ENCODE results near the gene CCR9.
A peak's percentile ranks its signal among the peaks of the same experiment; 100 is the strongest.

The CCR9 gene

DNA sequence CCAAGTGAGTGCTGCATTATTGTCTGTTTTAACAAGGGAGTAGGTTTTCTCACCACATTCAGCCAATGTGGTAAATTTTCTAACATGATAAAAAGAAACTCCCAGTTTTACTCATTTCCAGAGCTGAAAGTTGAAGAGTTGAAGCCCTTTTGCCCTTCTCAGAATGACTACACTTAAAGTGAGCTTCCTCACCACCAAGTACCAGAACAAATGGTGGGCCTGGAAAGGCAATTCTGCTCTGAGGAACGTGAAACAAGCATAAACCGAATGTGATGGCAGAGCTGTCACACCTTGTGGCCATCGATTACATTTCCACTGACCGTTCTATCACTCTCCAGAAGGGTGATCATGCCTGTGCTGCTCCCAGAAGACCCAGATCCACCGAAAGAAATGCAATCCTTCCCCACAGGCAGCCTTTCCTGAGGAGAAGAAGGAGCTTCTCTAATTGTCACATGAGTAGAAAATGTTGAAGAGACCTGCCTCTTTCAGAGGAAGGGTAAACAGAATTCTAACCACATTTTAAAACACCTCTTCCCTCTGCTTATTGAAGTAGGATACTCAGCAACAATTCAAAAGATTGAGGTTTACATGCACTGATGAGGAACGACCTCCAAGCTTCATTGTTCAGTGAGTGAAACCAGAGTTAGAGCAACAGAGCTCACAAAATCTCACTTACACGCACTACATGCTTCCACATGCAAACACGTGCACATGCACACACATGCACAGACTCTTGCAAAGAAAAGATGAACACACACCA is 21.4 kb upstream of the CCR9 start:
- Histone ChIP-seq H3K36me3 (ENCODE audit: control insufficient read depth in 4 of 4, insufficient read depth in 4 of 4, low read length in 3 of 4) (no peaks in the 10 kb centered on the region), H3K4me1 (ENCODE audit: control extremely low read depth in 1 of 4, control insufficient read depth in 4 of 4, insufficient read depth in 4 of 4, low read length in 3 of 4) (peaks cover 5 to 27% (median 19%) of the 10 kb centered on the region in 4 experiments), H3K4me3 (ENCODE audit: control insufficient read depth in 1 of 7, extremely low read depth in 1 of 7, insufficient read depth in 4 of 7, low read depth in 2 of 7, low read length in 6 of 7) (no peak overlapping the region), H3K27me3 (replicated peaks in 2 of 5; ENCODE audit: control insufficient read depth in 4 of 5, insufficient read depth in 5 of 5, low read length in 4 of 5) (no peaks in the 10 kb centered on the region), H3K27ac (ENCODE audit: insufficient read depth in 1 of 2, low read depth in 1 of 2, low read length in 2 of 2, poor library complexity in 1 of 2, severe bottlenecking in 2 of 2) (no peak overlapping the region), H3K9me3 (ENCODE audit: control extremely low read depth in 1 of 5, control insufficient read depth in 4 of 5, insufficient read depth in 2 of 5, low read depth in 1 of 5, low read length in 4 of 5) (peaks cover 0 to 7% (median 0%) of the 10 kb centered on the region in 5 experiments)
- POLR2A ChIA-PET, result no interaction called here
- peak in 1 of 3 donors; percentile 19 for DNase-seq
- WGBS (ENCODE audit: insufficient coverage), result 80% methylated on average over 5 of the region's 8 CpGs
- CTCF ChIA-PET, result interaction anchor here (1.1 to 1.7 kb wide), 2 partner anchors 9 to 24 kb away, joined by 3 to 5 read pairs; no protein-coding TSS in a partner anchor

DNA sequence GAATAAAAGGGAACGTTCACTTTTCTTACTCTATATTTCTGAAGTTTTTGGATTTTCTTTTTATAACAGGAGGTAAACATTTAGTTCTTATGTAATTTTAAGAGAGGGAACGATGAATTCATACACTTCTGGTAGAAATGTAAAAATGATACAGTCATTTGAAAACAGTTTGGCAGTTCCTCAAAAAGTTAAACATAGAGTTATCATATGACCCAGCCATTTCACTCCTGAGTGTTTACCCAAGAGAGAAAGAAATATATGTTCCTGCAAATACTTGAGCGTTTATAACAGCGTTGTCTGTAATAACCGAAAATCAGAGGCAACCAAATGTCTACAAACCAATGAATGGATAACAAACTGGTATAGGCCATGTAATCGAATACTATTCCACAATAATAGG is 20.8 kb upstream of the CCR9 start:
- Histone ChIP-seq H3K4me1 (ENCODE audit: control extremely low read depth in 1 of 4, control insufficient read depth in 4 of 4, insufficient read depth in 4 of 4, low read length in 3 of 4) (peaks cover 5 to 34% (median 24%) of the 10 kb centered on the region in 4 experiments), H3K9me3 (ENCODE audit: control extremely low read depth in 1 of 5, control insufficient read depth in 4 of 5, insufficient read depth in 2 of 5, low read depth in 1 of 5, low read length in 4 of 5) (peaks cover 0 to 7% (median 0%) of the 10 kb centered on the region in 5 experiments), H3K27ac (ENCODE audit: insufficient read depth in 1 of 2, low read depth in 1 of 2, low read length in 2 of 2, poor library complexity in 1 of 2, severe bottlenecking in 2 of 2) (no peak overlapping the region), H3K36me3 (ENCODE audit: control insufficient read depth in 4 of 4, insufficient read depth in 4 of 4, low read length in 3 of 4) (no peaks in the 10 kb centered on the region), H3K4me3 (ENCODE audit: control insufficient read depth in 1 of 7, extremely low read depth in 1 of 7, insufficient read depth in 4 of 7, low read depth in 2 of 7, low read length in 6 of 7) (no peak overlapping the region), H3K27me3 (replicated peaks in 2 of 5; ENCODE audit: control insufficient read depth in 4 of 5, insufficient read depth in 5 of 5, low read length in 4 of 5) (no peaks in the 10 kb centered on the region)
- peak in 2 of 3 donors; percentile 32 to 58 for DNase-seq
- 0% methylated on average over 1 of the region's 6 CpGs for WGBS (ENCODE audit: insufficient coverage)
- CTCF ChIA-PET, result no interaction called here
- POLR2A ChIA-PET, result no interaction called here

DNA sequence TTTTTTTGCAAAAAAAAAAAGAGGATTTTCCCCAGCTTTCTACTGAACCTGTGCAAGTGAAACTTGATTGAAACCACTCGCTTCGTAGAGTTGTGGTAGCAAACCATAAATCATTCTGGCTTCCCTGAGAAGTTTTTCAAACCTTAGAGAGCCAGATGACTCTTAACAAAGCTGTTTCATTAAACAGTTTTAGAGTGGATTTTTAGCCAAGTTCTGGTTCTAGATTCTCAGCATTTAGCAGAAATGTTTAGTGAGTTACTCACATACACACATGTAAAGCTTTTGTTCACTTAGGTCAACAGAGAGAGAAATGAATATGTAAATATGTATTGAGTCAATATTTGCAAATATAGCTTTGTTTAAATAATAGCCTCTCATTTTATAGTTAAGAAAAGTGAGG is 18.1 kb upstream of the CCR9 start:
- Histone ChIP-seq H3K4me1 (ENCODE audit: control extremely low read depth in 1 of 4, control insufficient read depth in 4 of 4, insufficient read depth in 4 of 4, low read length in 3 of 4) (peaks cover 5 to 39% (median 28%) of the 10 kb centered on the region in 4 experiments), H3K4me3 (ENCODE audit: control insufficient read depth in 1 of 7, extremely low read depth in 1 of 7, insufficient read depth in 4 of 7, low read depth in 2 of 7, low read length in 6 of 7) (peak overlapping the region in 1 of 7 experiments; percentile 5), H3K9me3 (ENCODE audit: control extremely low read depth in 1 of 5, control insufficient read depth in 4 of 5, insufficient read depth in 2 of 5, low read depth in 1 of 5, low read length in 4 of 5) (peaks cover 0 to 5% (median 0%) of the 10 kb centered on the region in 5 experiments), H3K27me3 (replicated peaks in 2 of 5; ENCODE audit: control insufficient read depth in 4 of 5, insufficient read depth in 5 of 5, low read length in 4 of 5) (no peaks in the 10 kb centered on the region), H3K27ac (ENCODE audit: insufficient read depth in 1 of 2, low read depth in 1 of 2, low read length in 2 of 2, poor library complexity in 1 of 2, severe bottlenecking in 2 of 2) (no peak overlapping the region), H3K36me3 (ENCODE audit: control insufficient read depth in 4 of 4, insufficient read depth in 4 of 4, low read length in 3 of 4) (no peaks in the 10 kb centered on the region)
- CTCF ChIA-PET, result no interaction called here
- DNase-seq, result peak; percentile 51 to 88 (median 85)
- WGBS (ENCODE audit: insufficient coverage), result 0% methylated on average over 2 of the region's 2 CpGs
- POLR2A ChIA-PET, result interaction anchor here (0.6 to 1.4 kb wide), 2 partner anchors 26 to 525 kb away, joined by 3 to 5 read pairs; no protein-coding TSS in a partner anchor

DNA sequence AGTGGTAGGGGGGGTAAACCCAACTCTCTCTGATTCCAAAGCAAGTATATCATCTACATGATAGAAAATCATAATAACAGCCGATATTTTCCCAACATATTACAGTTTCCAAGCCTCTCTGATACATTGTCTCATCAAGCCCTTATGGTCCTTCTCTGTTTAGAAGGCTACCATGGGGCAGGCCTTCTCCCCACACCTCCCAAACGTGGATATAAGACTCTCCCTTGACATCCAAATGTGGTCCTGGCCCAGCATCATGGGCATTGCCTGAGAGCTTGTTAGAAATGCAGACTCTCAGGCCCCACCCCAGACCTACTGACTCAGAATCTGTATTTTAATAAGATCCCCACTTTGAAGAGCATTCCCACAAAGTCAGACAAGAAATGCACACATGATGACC is 17.7 kb upstream of the CCR9 start:
- H3K9me3 ChIP-seq (ENCODE audit: control extremely low read depth in 1 of 5, control insufficient read depth in 4 of 5, insufficient read depth in 2 of 5, low read depth in 1 of 5, low read length in 4 of 5), result peaks cover 0 to 5% (median under 1%) of the 10 kb centered on the region in 5 experiments
- ChIA-PET POLR2A (interaction anchor here (0.6 to 1.4 kb wide), 2 partner anchors 26 to 525 kb away, joined by 3 to 5 read pairs; no protein-coding TSS in a partner anchor), CTCF (no interaction called here)
- H3K4me3 ChIP-seq (ENCODE audit: control insufficient read depth in 1 of 7, extremely low read depth in 1 of 7, insufficient read depth in 4 of 7, low read depth in 2 of 7, low read length in 6 of 7), result peak overlapping the region in 1 of 7 experiments; percentile 5
- DNase-seq, result no peak
- WGBS (ENCODE audit: insufficient coverage), result 90% methylated on average over 2 of the region's 2 CpGs
- H3K36me3 ChIP-seq (ENCODE audit: control insufficient read depth in 4 of 4, insufficient read depth in 4 of 4, low read length in 3 of 4), result no peaks in the 10 kb centered on the region
- H3K27me3 ChIP-seq (replicated peaks in 2 of 5; ENCODE audit: control insufficient read depth in 4 of 5, insufficient read depth in 5 of 5, low read length in 4 of 5), result no peaks in the 10 kb centered on the region
- peaks cover 5 to 39% (median 28%) of the 10 kb centered on the region in 4 experiments for H3K4me1 ChIP-seq (ENCODE audit: control extremely low read depth in 1 of 4, control insufficient read depth in 4 of 4, insufficient read depth in 4 of 4, low read length in 3 of 4)
- no peak overlapping the region for H3K27ac ChIP-seq (ENCODE audit: insufficient read depth in 1 of 2, low read depth in 1 of 2, low read length in 2 of 2, poor library complexity in 1 of 2, severe bottlenecking in 2 of 2)

DNA sequence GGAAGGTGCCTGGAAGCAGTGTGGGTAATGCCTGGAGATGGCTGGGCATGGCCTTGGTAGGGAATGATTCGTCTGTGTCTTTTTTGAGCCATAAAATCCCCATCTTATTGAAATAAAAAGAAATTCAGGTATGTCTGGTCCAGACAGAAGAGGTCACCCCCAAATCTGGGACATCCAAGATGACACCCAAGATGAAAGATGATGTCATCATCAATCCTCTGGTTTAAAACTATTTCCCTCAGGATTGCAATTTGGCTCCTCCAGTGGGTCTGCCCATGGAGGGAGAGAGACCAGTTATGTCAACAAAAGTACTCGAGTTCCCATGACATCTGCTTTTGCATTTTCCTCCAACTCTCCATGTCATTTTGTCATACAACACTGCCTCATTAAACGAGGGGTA is 16.7 kb upstream of the CCR9 start:
- H3K4me1 ChIP-seq (ENCODE audit: control extremely low read depth in 1 of 4, control insufficient read depth in 4 of 4, insufficient read depth in 4 of 4, low read length in 3 of 4), result peaks cover 5 to 39% (median 29%) of the 10 kb centered on the region in 4 experiments
- no CpG with 5 or more reads among the region's 3 CpGs for WGBS (ENCODE audit: insufficient coverage)
- H3K27ac ChIP-seq (ENCODE audit: insufficient read depth in 1 of 2, low read depth in 1 of 2, low read length in 2 of 2, poor library complexity in 1 of 2, severe bottlenecking in 2 of 2), result no peak overlapping the region
- ChIA-PET CTCF (no interaction called here), POLR2A (interaction anchor here (0.7 to 0.9 kb wide), 2 partner anchors 26 to 27 kb away, joined by 3 read pairs; no protein-coding TSS in a partner anchor)
- H3K4me3 ChIP-seq (ENCODE audit: control insufficient read depth in 1 of 7, extremely low read depth in 1 of 7, insufficient read depth in 4 of 7, low read depth in 2 of 7, low read length in 6 of 7), result no peak overlapping the region
- no peaks in the 10 kb centered on the region for H3K27me3 ChIP-seq (replicated peaks in 2 of 5; ENCODE audit: control insufficient read depth in 4 of 5, insufficient read depth in 5 of 5, low read length in 4 of 5)
- H3K9me3 ChIP-seq (ENCODE audit: control extremely low read depth in 1 of 5, control insufficient read depth in 4 of 5, insufficient read depth in 2 of 5, low read depth in 1 of 5, low read length in 4 of 5), result peaks cover 0 to 6% (median 0%) of the 10 kb centered on the region in 5 experiments
- DNase-seq, result peak in 1 of 3 donors; percentile 36
- no peaks in the 10 kb centered on the region for H3K36me3 ChIP-seq (ENCODE audit: control insufficient read depth in 4 of 4, insufficient read depth in 4 of 4, low read length in 3 of 4)

DNA sequence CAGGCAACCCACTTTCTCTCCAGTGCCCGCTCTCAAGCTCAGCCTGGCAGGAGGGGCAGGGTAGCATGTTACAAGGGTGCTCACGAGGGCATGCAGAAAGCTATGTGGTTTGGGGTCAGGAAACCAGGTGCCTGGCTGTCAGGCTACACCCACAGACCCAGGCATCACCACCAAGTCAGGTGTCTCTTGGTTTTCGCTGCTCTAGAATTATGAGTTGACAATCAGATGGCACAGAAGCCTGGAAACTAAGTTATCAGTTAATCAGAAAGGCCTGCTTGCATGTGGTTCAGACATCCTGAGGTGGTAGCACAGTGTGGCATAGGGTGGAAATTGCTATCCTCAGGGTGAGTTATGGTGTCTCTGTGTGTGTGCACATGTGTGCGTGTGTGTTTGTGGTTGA is 16.2 kb upstream of the CCR9 start:
- Histone ChIP-seq H3K27ac (ENCODE audit: insufficient read depth in 1 of 2, low read depth in 1 of 2, low read length in 2 of 2, poor library complexity in 1 of 2, severe bottlenecking in 2 of 2) (no peak overlapping the region), H3K9me3 (ENCODE audit: control extremely low read depth in 1 of 5, control insufficient read depth in 4 of 5, insufficient read depth in 2 of 5, low read depth in 1 of 5, low read length in 4 of 5) (peaks cover 0 to 6% (median 0%) of the 10 kb centered on the region in 5 experiments), H3K4me3 (ENCODE audit: control insufficient read depth in 1 of 7, extremely low read depth in 1 of 7, insufficient read depth in 4 of 7, low read depth in 2 of 7, low read length in 6 of 7) (no peak overlapping the region), H3K36me3 (ENCODE audit: control insufficient read depth in 4 of 4, insufficient read depth in 4 of 4, low read length in 3 of 4) (no peaks in the 10 kb centered on the region), H3K27me3 (replicated peaks in 2 of 5; ENCODE audit: control insufficient read depth in 4 of 5, insufficient read depth in 5 of 5, low read length in 4 of 5) (no peaks in the 10 kb centered on the region), H3K4me1 (ENCODE audit: control extremely low read depth in 1 of 4, control insufficient read depth in 4 of 4, insufficient read depth in 4 of 4, low read length in 3 of 4) (peaks cover 5 to 39% (median 27%) of the 10 kb centered on the region in 4 experiments)
- DNase-seq, result peak; percentile 72 to 99 (median 95)
- POLR2A ChIA-PET, result interaction anchor here (0.7 to 0.9 kb wide), 2 partner anchors 26 to 28 kb away, joined by 3 read pairs; no protein-coding TSS in a partner anchor
- WGBS (ENCODE audit: insufficient coverage), result 18% methylated on average over 3 of the region's 4 CpGs
- CTCF ChIA-PET, result no interaction called here

DNA sequence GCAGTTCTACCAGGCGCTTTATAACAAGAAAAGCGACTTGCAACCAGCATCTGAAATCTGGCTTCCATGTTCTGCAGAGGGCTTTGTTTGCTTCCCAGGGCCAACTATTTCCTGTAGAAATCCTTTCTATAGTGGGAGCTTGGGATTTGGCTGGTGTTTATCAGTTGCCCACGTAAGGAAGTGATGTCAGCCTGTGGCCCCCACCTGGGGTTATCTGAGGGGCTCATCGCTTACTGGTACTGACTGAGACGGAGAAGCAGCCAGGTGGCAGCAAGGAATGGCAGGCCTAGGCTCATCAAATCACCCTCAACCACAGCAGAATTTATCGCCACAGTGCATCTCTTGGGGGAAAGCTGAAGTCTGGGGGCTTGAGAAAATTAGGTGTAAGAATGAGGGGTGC is 14.6 kb upstream of the CCR9 start:
- ChIA-PET CTCF (interaction anchor here (1.3 kb wide), 1 partner anchor 40 kb away, joined by 3 read pairs; no protein-coding TSS in a partner anchor), POLR2A (no interaction called here)
- no peak overlapping the region for H3K27ac ChIP-seq (ENCODE audit: insufficient read depth in 1 of 2, low read depth in 1 of 2, low read length in 2 of 2, poor library complexity in 1 of 2, severe bottlenecking in 2 of 2)
- 97% methylated on average over 5 of the region's 6 CpGs for WGBS (ENCODE audit: insufficient coverage)
- peaks cover 5 to 36% (median 25%) of the 10 kb centered on the region in 4 experiments for H3K4me1 ChIP-seq (ENCODE audit: control extremely low read depth in 1 of 4, control insufficient read depth in 4 of 4, insufficient read depth in 4 of 4, low read length in 3 of 4)
- H3K9me3 ChIP-seq (ENCODE audit: control extremely low read depth in 1 of 5, control insufficient read depth in 4 of 5, insufficient read depth in 2 of 5, low read depth in 1 of 5, low read length in 4 of 5), result peaks cover 0 to 6% (median 0%) of the 10 kb centered on the region in 5 experiments
- DNase-seq, result no peak
- H3K27me3 ChIP-seq (replicated peaks in 2 of 5; ENCODE audit: control insufficient read depth in 4 of 5, insufficient read depth in 5 of 5, low read length in 4 of 5), result no peaks in the 10 kb centered on the region
- H3K4me3 ChIP-seq (ENCODE audit: control insufficient read depth in 1 of 7, extremely low read depth in 1 of 7, insufficient read depth in 4 of 7, low read depth in 2 of 7, low read length in 6 of 7), result no peak overlapping the region
- H3K36me3 ChIP-seq (ENCODE audit: control insufficient read depth in 4 of 4, insufficient read depth in 4 of 4, low read length in 3 of 4), result no peaks in the 10 kb centered on the region
